GM12878 (cell line): Measurements from ENCODE around the gene DCC. TPM values are rescaled to one million over a fixed set of nuclear protein-coding genes. Genes with fewer than 3 reads are reported as not detected.

ENCODE experiments used
- ATAC-seq: fragments of 200-7000 bp; cut with Tn5 transposase; 3 replicates; pipeline ENCODE4 v1.9.1; 2020; ENCODE audit warnings: mild to moderate bottlenecking, moderate library complexity
- BruUV-seq: library from RNA; stranded (reverse); fragments of 400-500 nt; replicated peaks from 2 replicates; lab custom pipeline; 2021; lab: Mats Ljungman, UMichigan
- CTCF ChIA-PET: fragments of 300-600 bp; sonication (Branson Sonifier 250); formaldehyde crosslinking; extraction: SDS; loops from one replicate; lab custom pipeline; 2021; ENCODE audit warnings: inconsistent platforms; lab: Yijun Ruan, JAX
- POLR2A ChIA-PET: fragments of 350-600 bp; formaldehyde crosslinking; extraction: SDS; loops from one replicate; lab custom pipeline; 2021; ENCODE audit warnings: inconsistent platforms; lab: Charles Lee
- RAD21 ChIA-PET: fragments of 300-600 bp; sonication (Branson Sonifier 250); formaldehyde crosslinking; loops from one replicate; lab custom pipeline; 2023; ENCODE audit warnings: antibody characterized with exemption; ENCODE audit not compliant: unreplicated experiment; lab: Charles Lee
- SMC1A ChIA-PET: fragments of 300-600 bp; sonication (Branson Sonifier 250); formaldehyde crosslinking; loops from one replicate; lab custom pipeline; 2023; ENCODE audit not compliant: unreplicated experiment, uncharacterized antibody; lab: Charles Lee
- DNase-seq: peaks from one replicate; pipeline ENCODE4 v3.0.0-alpha.2; 2011; ENCODE audit warnings: low read depth, low spot score
- FAIRE-seq: peaks from 3 replicates; lab custom pipeline; 2011; peaks lifted over from hg19 to GRCh38; lab: Jason Lieb, UNC
- H2AFZ ChIP-seq: 2 replicates; pipeline ENCODE4 v1.6.0; 2011; ENCODE audit warnings: low read depth, low read length, control low read depth; ENCODE audit not compliant: control insufficient read depth
- H3K27ac ChIP-seq: 2 replicates; pipeline ENCODE4 v1.5.1; 2011; ENCODE audit warnings: control low read depth; ENCODE audit not compliant: control insufficient read depth, insufficient read depth
- H3K27me3 ChIP-seq, 2 experiments: replicated peaks in 1 of 2; 2 replicates each; pipeline versions ENCODE4 v1.6.0 to v1.6.1; 2011; ENCODE audit warnings: low read length in 1 of 2; ENCODE audit not compliant: control insufficient read depth in 2 of 2, insufficient read depth in 2 of 2
- H3K36me3 ChIP-seq, 2 experiments: 2 replicates each; pipeline ENCODE4 v1.5.1; 2011; ENCODE audit warnings: low read length in 1 of 2; ENCODE audit not compliant: control insufficient read depth in 2 of 2, insufficient read depth in 2 of 2
- H3K4me1 ChIP-seq: 2 replicates; pipeline ENCODE4 v1.6.1; 2011; ENCODE audit warnings: mild to moderate bottlenecking, low read length, moderate library complexity, mixed read lengths; ENCODE audit not compliant: control insufficient read depth, insufficient read depth
- H3K4me2 ChIP-seq: 2 replicates; pipeline ENCODE4 v1.6.0; 2011; ENCODE audit warnings: control low read depth; ENCODE audit not compliant: control insufficient read depth, insufficient read depth
- H3K4me3 ChIP-seq: fragments of 200-600 bp; sonication (generic); 2 replicates; pipeline ENCODE4 v1.5.1; 2016
- H3K79me2 ChIP-seq: 2 replicates; pipeline ENCODE4 v1.6.0; 2011; ENCODE audit warnings: low read length; ENCODE audit not compliant: control insufficient read depth, insufficient read depth
- H3K9ac ChIP-seq: 2 replicates; pipeline ENCODE4 v1.8.0; 2011; ENCODE audit warnings: low read length, control low read depth, mixed read lengths; ENCODE audit not compliant: control insufficient read depth, insufficient read depth
- H3K9me3 ChIP-seq: replicated peaks from 3 replicates; pipeline ENCODE4 v1.5.1; 2011; ENCODE audit warnings: mild to moderate bottlenecking, low read length; ENCODE audit not compliant: control insufficient read depth, insufficient read depth
- H4K20me1 ChIP-seq: 2 replicates; pipeline ENCODE4 v1.6.0; 2011; ENCODE audit not compliant: control insufficient read depth, insufficient read depth
- BHLHE40 ChIP-seq, 2 experiments: fragments of 450-650 bp in 1 of 2; IDR thresholded peaks; 2 replicates each; pipeline ENCODE4 v1.6.1; 2011 to 2017; ENCODE audit warnings: low read depth in 2 of 2, borderline replicate concordance in 1 of 2, improper control_type of control experiment in 1 of 2, low read length in 1 of 2, mild to moderate bottlenecking in 1 of 2
- CHD4 ChIP-seq: fragments of 200-600 bp; sonication (generic); IDR thresholded peaks from 2 replicates; pipeline ENCODE4 v1.6.1; 2016; ENCODE audit warnings: mild to moderate bottlenecking
- KAT2A ChIP-seq: conservative IDR thresholded peaks from 2 replicates; pipeline ENCODE4 v1.6.1; 2011; ENCODE audit warnings: low read depth, low read length; ENCODE audit not compliant: control insufficient read depth
- MEF2A ChIP-seq: IDR thresholded peaks from 2 replicates; pipeline ENCODE4 v1.6.1; 2011; ENCODE audit warnings: low read depth, mild to moderate bottlenecking, low read length, moderate library complexity; ENCODE audit not compliant: insufficient read depth
- PAX8 ChIP-seq: fragments of 450-650 bp; IDR thresholded peaks from 2 replicates; pipeline ENCODE4 v1.6.1; 2017; ENCODE audit warnings: mild to moderate bottlenecking, moderate library complexity
- POU2F2 ChIP-seq: IDR thresholded peaks from 3 replicates; pipeline ENCODE4 v1.6.1; 2011; ENCODE audit warnings: low read depth, mild to moderate bottlenecking, low read length, borderline replicate concordance
- RAD21 ChIP-seq: IDR thresholded peaks from 2 replicates; pipeline ENCODE4 v1.6.1; 2011; ENCODE audit warnings: mild to moderate bottlenecking, low read depth, low read length, moderate library complexity; ENCODE audit not compliant: insufficient read depth
- WGBS: methylation state at CpG from one replicate; pipeline ENCODE4 v1.1.6; 2016; ENCODE audit warnings: low lambda C conversion rate; ENCODE audit not compliant: insufficient replicate concordance, insufficient coverage; ENCODE audit errors: missing lambda C conversion rate; 5-methylcytosine and 5-hydroxymethylcytosine counted together
- in situ Hi-C: fragments of 300-500 bp; cut with MboI; formaldehyde crosslinking; loops from 9 replicates; pipeline ENCODE4 v1.14.3; 2018; ENCODE audit warnings: mixed read lengths
- intact Hi-C: fragments of 100-400 bp; cut with micrococcal nuclease; formaldehyde crosslinking; loops from one replicate; pipeline ENCODE4 v1.14.2; 2022; ENCODE audit not compliant: unreplicated experiment
- polyA plus RNA-seq, 11 experiments: library from polyadenylated mRNA; depleted of rRNA in 4 of 11; unstranded in 6 of 11; stranded (reverse) in 5 of 11; fragments of >200 nt; fragmentation: Nextera tagmentation in 4 of 11; fragmentation: Illumina TruSeq in 1 of 11; extraction: Ambion mirVana in 4 of 11; extraction: Trizol in 1 of 11; gene quantifications; 1 replicate in 1 of 11; 2 replicates in 10 of 11; pipeline versions ENCODE4 v1.2.1 to v1.2.3, GENCODE V29; 2011 to 2016; ENCODE audit warnings: inconsistent platforms in 2 of 11, missing spikeins in 2 of 11, low read depth in 1 of 11
- total RNA-seq, 4 experiments: library from RNA; depleted of rRNA in 3 of 4; stranded (reverse); fragments of >200 nt in 3 of 4; fragmentation: Illumina TruSeq in 1 of 4; extraction: Trizol in 1 of 4; gene quantifications; 2 replicates each; pipeline versions ENCODE4 v1.2.1 to v1.2.3, GENCODE V29; 2013 to 2021
- TF ChIP-seq, protein P1 (sequence below), 3 experiments: IDR thresholded peaks in 2 of 3; conservative IDR thresholded peaks in 1 of 3; 2 replicates each; pipeline ENCODE4 v1.5.1; 2011; ENCODE audit warnings: low read depth in 3 of 3, low read length in 3 of 3, mild to moderate bottlenecking in 3 of 3, control low read depth in 2 of 3, moderate library complexity in 2 of 3, inconsistent platforms in 1 of 3, mixed read lengths in 1 of 3; ENCODE audit not compliant: control insufficient read depth in 2 of 3, insufficient read depth in 1 of 3; ENCODE audit errors: extremely low read depth in 1 of 3
- TF ChIP-seq, protein P2 (sequence below): IDR thresholded peaks from 2 replicates; pipeline ENCODE4 v1.6.1; 2011; ENCODE audit warnings: low read depth, mild to moderate bottlenecking, low read length, moderate library complexity, borderline replicate concordance; ENCODE audit errors: extremely low read depth
- TF ChIP-seq, protein P3 (sequence below): fragments of 450-650 bp; formaldehyde crosslinking; IDR thresholded peaks from 2 replicates; pipeline ENCODE4 v1.4.0; 2022; ENCODE audit warnings: mild to moderate bottlenecking, moderate library complexity

Gene DCC
- total and polyA plus RNA-seq, 10 of the 15 experiments (the other 5 are each of a cell fraction or from before 2014, with no cell fraction given) = 0.01 TPM; not detected in 9

DNA sequence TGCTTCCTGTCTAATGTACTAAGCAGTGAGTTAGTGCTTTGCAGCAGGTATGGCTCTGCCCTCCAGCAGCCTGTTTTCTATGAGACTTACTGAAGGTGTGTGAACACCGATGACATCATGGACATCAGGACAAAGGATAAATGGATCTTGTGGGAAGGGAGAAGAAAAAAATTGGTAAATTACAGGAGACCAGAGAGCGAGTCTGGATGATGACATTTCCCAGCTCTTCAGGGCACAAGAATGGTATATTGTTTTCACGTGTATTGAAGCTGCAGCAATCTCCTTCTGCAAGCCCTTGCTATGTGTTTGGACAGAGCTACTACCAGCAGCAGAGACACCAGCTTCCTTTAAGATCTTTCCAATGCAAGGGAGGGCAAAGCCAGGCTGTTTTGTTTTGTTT is 47.2 kb downstream of the DCC start:
- in situ Hi-C loops (no loop called here), intact Hi-C loops (no loop called here)
- ATAC-seq = no peak

More for the DNA sequence above, 47.2 kb downstream of the DCC start:
- ChIA-PET CTCF (interaction anchor here (0.9 to 1.3 kb wide), 2 partner anchors 22 to 45 kb away, joined by 3 read pairs; no protein-coding TSS in a partner anchor), POLR2A (interaction anchor here (0.7 kb wide), 1 partner anchor 313 kb away, joined by 8 read pairs; no protein-coding TSS in a partner anchor), RAD21 (no interaction called here), SMC1A (interaction anchor here (1.2 kb wide), 1 partner anchor 16 kb away, joined by 4 read pairs; no protein-coding TSS in a partner anchor)
- Histone ChIP-seq H3K36me3 (no peaks in the 10 kb centered on the region), H3K4me2 (no peak overlapping the region), H3K4me3 (no peak overlapping the region), H3K27ac (no peak overlapping the region), H3K9me3 (no peaks in the 10 kb centered on the region), H4K20me1 (no peaks in the 10 kb centered on the region), H3K79me2 (no peaks in the 10 kb centered on the region), H2AFZ (no peak overlapping the region), H3K9ac (no peak overlapping the region), H3K27me3 (no peaks in the 10 kb centered on the region), H3K4me1 (peaks cover 2% of the 10 kb centered on the region; the same call in 1 of the 2 replicates)
- TF ChIP-seq MEF2A (no peak), POU2F2 (no peak), KAT2A (no peak), RAD21 (no peak), BHLHE40 (IDR thresholded peaks at IDR 0.05; ENCODE audit: borderline replicate concordance in 1 of 2, low read depth in 2 of 2, low read length in 1 of 2) (no peak), CHD4 (no peak), PAX8 (no peak)
- TF ChIP-seq, protein P1, sequence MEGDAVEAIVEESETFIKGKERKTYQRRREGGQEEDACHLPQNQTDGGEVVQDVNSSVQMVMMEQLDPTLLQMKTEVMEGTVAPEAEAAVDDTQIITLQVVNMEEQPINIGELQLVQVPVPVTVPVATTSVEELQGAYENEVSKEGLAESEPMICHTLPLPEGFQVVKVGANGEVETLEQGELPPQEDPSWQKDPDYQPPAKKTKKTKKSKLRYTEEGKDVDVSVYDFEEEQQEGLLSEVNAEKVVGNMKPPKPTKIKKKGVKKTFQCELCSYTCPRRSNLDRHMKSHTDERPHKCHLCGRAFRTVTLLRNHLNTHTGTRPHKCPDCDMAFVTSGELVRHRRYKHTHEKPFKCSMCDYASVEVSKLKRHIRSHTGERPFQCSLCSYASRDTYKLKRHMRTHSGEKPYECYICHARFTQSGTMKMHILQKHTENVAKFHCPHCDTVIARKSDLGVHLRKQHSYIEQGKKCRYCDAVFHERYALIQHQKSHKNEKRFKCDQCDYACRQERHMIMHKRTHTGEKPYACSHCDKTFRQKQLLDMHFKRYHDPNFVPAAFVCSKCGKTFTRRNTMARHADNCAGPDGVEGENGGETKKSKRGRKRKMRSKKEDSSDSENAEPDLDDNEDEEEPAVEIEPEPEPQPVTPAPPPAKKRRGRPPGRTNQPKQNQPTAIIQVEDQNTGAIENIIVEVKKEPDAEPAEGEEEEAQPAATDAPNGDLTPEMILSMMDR (IDR thresholded peaks at IDR 0.05 in 2 of 3, conservative IDR thresholded peaks at IDR 0.05 in 1 of 3; ENCODE audit: control insufficient read depth in 2 of 3, extremely low read depth in 1 of 3, insufficient read depth in 1 of 3, low read depth in 3 of 3, low read length in 3 of 3) = no peak
- TF ChIP-seq, protein P2, sequence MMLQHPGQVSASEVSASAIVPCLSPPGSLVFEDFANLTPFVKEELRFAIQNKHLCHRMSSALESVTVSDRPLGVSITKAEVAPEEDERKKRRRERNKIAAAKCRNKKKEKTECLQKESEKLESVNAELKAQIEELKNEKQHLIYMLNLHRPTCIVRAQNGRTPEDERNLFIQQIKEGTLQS = no peak
- TF ChIP-seq, protein P3, sequence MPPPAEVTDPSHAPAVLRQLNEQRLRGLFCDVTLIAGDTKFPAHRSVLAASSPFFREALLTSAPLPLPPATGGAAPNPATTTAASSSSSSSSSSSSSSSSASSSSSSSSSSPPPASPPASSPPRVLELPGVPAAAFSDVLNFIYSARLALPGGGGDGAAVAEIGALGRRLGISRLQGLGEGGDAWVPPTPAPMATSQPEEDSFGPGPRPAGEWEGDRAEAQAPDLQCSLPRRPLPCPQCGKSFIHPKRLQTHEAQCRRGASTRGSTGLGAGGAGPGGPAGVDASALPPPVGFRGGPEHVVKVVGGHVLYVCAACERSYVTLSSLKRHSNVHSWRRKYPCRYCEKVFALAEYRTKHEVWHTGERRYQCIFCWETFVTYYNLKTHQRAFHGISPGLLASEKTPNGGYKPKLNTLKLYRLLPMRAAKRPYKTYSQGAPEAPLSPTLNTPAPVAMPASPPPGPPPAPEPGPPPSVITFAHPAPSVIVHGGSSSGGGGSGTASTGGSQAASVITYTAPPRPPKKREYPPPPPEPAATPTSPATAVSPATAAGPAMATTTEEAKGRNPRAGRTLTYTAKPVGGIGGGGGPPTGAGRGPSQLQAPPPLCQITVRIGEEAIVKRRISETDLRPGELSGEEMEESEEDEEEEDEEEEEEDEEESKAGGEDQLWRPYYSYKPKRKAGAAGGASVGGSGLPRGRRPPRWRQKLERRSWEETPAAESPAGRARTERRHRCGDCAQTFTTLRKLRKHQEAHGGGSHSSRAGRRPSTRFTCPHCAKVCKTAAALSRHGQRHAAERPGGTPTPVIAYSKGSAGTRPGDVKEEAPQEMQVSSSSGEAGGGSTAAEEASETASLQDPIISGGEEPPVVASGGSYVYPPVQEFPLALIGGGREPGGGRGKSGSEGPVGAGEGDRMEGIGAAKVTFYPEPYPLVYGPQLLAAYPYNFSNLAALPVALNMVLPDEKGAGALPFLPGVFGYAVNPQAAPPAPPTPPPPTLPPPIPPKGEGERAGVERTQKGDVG (CRISPR knock-in tag) = no peak
- no peak for FAIRE-seq
- WGBS = 71% methylated on average over 3 of the region's 3 CpGs
- no peak for DNase-seq
- no TSS peak for BruUV-seq
